ENCODE measurements around the gene A1BG.
A peak's percentile ranks its signal among the peaks of the same experiment; 100 is the strongest.

A1BG gene

GRCh38 chr19:58352760-58353671 is at the start of gene A1BG:
TSS of gene A1BG (minus strand) at chr19:58353492. CDS start at chr19:58353437, 55 bp downstream.
- DNase-seq (ENCODE audit: low read depth): no peak

GRCh38 chr19:58401840-58402421 is 48.6 kb upstream of the A1BG start:
- no peak for DNase-seq (ENCODE audit: low read depth)

- peak; percentile 99 for DNase-seq (ENCODE audit: low read depth)
These were observed 47.9 kb upstream of the A1BG start for GRCh38 chr19:58400916-58401839.

- no peak for DNase-seq (ENCODE audit: low read depth)
These were observed 47.1 kb upstream of the A1BG start for GRCh38 chr19:58400316-58400915.

- DNase-seq (ENCODE audit: low read depth): no peak
These were observed 46.6 kb upstream of the A1BG start for GRCh38 chr19:58399903-58400302.

- DNase-seq (ENCODE audit: low read depth): no peak
These were observed 45.3 kb upstream of the A1BG start for GRCh38 chr19:58398545-58398944.

GRCh38 chr19:58398087-58398486 is 44.8 kb upstream of the A1BG start:
- no peak for DNase-seq (ENCODE audit: low read depth)

GRCh38 chr19:58397533-58398037 is 44.3 kb upstream of the A1BG start:
- no peak for DNase-seq (ENCODE audit: low read depth)

- no peak for DNase-seq (ENCODE audit: low read depth)
These were observed 43.6 kb upstream of the A1BG start for GRCh38 chr19:58396691-58397532.

- peak; percentile 32 for DNase-seq (ENCODE audit: low read depth)
These were observed 42.8 kb upstream of the A1BG start for GRCh38 chr19:58395979-58396627.

GRCh38 chr19:58395220-58395978 is 42.1 kb upstream of the A1BG start, which contains the start of gene RNF225:
TSS of gene RNF225 (plus strand) at chr19:58395656. CDS start at chr19:58396090, 434 bp downstream.
- no peak for DNase-seq (ENCODE audit: low read depth)

GRCh38 chr19:58394821-58395219 is 41.5 kb upstream of the A1BG start:
- DNase-seq (ENCODE audit: low read depth): no peak

- DNase-seq (ENCODE audit: low read depth): no peak
These were observed 40.4 kb upstream of the A1BG start for GRCh38 chr19:58393725-58394033.

- DNase-seq (ENCODE audit: low read depth): no peak
These were observed 39.8 kb upstream of the A1BG start for GRCh38 chr19:58392945-58393724.

GRCh38 chr19:58388175-58388526 is 34.9 kb upstream of the A1BG start:
- no peak for DNase-seq (ENCODE audit: low read depth)

GRCh38 chr19:58387338-58388174 is 34.3 kb upstream of the A1BG start:
- DNase-seq (ENCODE audit: low read depth): peak; percentile 30

GRCh38 chr19:58386576-58387337 is 33.5 kb upstream of the A1BG start, which contains the start of gene RPS5:
TSS of gene RPS5 (plus strand) at chr19:58387269. CDS start at chr19:58388138, 869 bp downstream.
- DNase-seq (ENCODE audit: low read depth): peak; percentile 98

Measured in iris pigment epithelial cell (primary cell).